Osteoblast (primary cell): ENCODE data around the gene IER5L. TPM values are rescaled to one million over a fixed set of nuclear protein-coding genes. Genes with fewer than 3 reads are reported as not detected.

ENCODE experiments used
- DNase-seq: peaks from one replicate; pipeline ENCODE4 v3.0.0; 2011; ENCODE audit warnings: low spot score, mixed read lengths; ENCODE audit not compliant: insufficient read length; ENCODE audit errors: missing footprints
- H2AFZ ChIP-seq: 2 replicates; pipeline ENCODE4 v1.6.0; 2011; ENCODE audit warnings: mild to moderate bottlenecking, low read length
- H3K27ac ChIP-seq: 2 replicates; pipeline ENCODE4 v1.5.1; 2011; ENCODE audit warnings: mild to moderate bottlenecking, low read depth, low read length, moderate library complexity
- H3K27me3 ChIP-seq: 2 replicates; pipeline ENCODE4 v1.6.0; 2012; ENCODE audit warnings: mild to moderate bottlenecking, control low read depth, inconsistent platforms, low read length, moderate library complexity; ENCODE audit not compliant: insufficient read depth
- H3K36me3 ChIP-seq: 2 replicates; pipeline ENCODE4 v1.5.1; 2011; ENCODE audit warnings: mild to moderate bottlenecking, low read length, control low read depth, moderate library complexity; ENCODE audit not compliant: insufficient read depth
- H3K4me1 ChIP-seq: 2 replicates; pipeline ENCODE4 v1.5.1; 2011; ENCODE audit warnings: mild to moderate bottlenecking, low read length, control low read depth, moderate library complexity; ENCODE audit not compliant: insufficient read depth
- H3K4me2 ChIP-seq: 2 replicates; pipeline ENCODE4 v1.6.0; 2011; ENCODE audit warnings: mild to moderate bottlenecking, low read length; ENCODE audit not compliant: insufficient read depth
- H3K4me3 ChIP-seq: fragments of 200-600 bp; sonication (generic); 3 replicates; pipeline ENCODE4 v1.5.1; 2012; ENCODE audit warnings: mild to moderate bottlenecking, low read length, inconsistent platforms; ENCODE audit not compliant: insufficient read depth
- H3K79me2 ChIP-seq: 2 replicates; pipeline ENCODE4 v1.6.0; 2012; ENCODE audit warnings: mild to moderate bottlenecking, low read length, control low read depth, inconsistent platforms; ENCODE audit not compliant: insufficient read depth
- H3K9me3 ChIP-seq: 2 replicates; pipeline ENCODE4 v1.5.1; 2011; ENCODE audit warnings: low read depth, low read length, control low read depth
- H4K20me1 ChIP-seq: 2 replicates; pipeline ENCODE4 v1.6.0; 2012; ENCODE audit warnings: mild to moderate bottlenecking, low read length, control low read depth; ENCODE audit not compliant: insufficient read depth
- CTCF ChIP-seq: IDR thresholded peaks from 2 replicates; pipeline ENCODE4 v1.5.1; 2011; ENCODE audit warnings: mild to moderate bottlenecking, low read depth, low read length, moderate library complexity; ENCODE audit errors: extremely low read depth
- total RNA-seq: library from RNA; depleted of rRNA; stranded (reverse); fragments of >200 nt; gene quantifications from 2 replicates; pipeline ENCODE4 v1.2.3, GENCODE V29; 2012

The IER5L gene
- total RNA-seq, 1 donor: 86.1 TPM

- Histone ChIP-seq H3K79me2 (no peaks in the 10 kb centered on the region), H3K4me1 (peaks cover 15% of the 10 kb centered on the region), H3K4me3 (no peak overlapping the region), H3K4me2 (no peak overlapping the region), H4K20me1 (no peaks in the 10 kb centered on the region), H3K27me3 (no peaks in the 10 kb centered on the region), H2AFZ (no peak overlapping the region), H3K36me3 (no peaks in the 10 kb centered on the region), H3K9me3 (no peaks in the 10 kb centered on the region), H3K27ac (no peak overlapping the region)
- TF ChIP-seq CTCF: no peak
- peak; percentile 69 for DNase-seq
Measured at GRCh38 chr9:129201289-129201688, 23.2 kb upstream of the IER5L start.

GRCh38 chr9:129200255-129200654 is 22.2 kb upstream of the IER5L start:
- peaks cover 15% of the 10 kb centered on the region for H3K4me1 ChIP-seq
- no peaks in the 10 kb centered on the region for H3K79me2 ChIP-seq
- no peak overlapping the region for H3K27ac ChIP-seq
- H3K9me3 ChIP-seq: no peaks in the 10 kb centered on the region
- DNase-seq: peak; percentile 30
- H4K20me1 ChIP-seq: no peaks in the 10 kb centered on the region
- no peak overlapping the region for H2AFZ ChIP-seq
- no peaks in the 10 kb centered on the region for H3K27me3 ChIP-seq
- H3K4me3 ChIP-seq: no peak overlapping the region
- TF ChIP-seq CTCF: no peak
- no peaks in the 10 kb centered on the region for H3K36me3 ChIP-seq
- H3K4me2 ChIP-seq: no peak overlapping the region

GRCh38 chr9:129199044-129199435 is 21.0 kb upstream of the IER5L start:
- peaks cover 15% of the 10 kb centered on the region for H3K4me1 ChIP-seq
- no peak overlapping the region for H3K4me3 ChIP-seq
- no peaks in the 10 kb centered on the region for H4K20me1 ChIP-seq
- TF ChIP-seq CTCF: no peak
- no peak overlapping the region for H3K4me2 ChIP-seq
- peak; percentile 43 for DNase-seq
- no peaks in the 10 kb centered on the region for H3K36me3 ChIP-seq
- H3K27ac ChIP-seq: no peak overlapping the region
- no peak overlapping the region for H2AFZ ChIP-seq
- H3K79me2 ChIP-seq: no peaks in the 10 kb centered on the region
- no peaks in the 10 kb centered on the region for H3K9me3 ChIP-seq
- H3K27me3 ChIP-seq: peaks cover 2% of the 10 kb centered on the region

- H3K27ac ChIP-seq: peak overlapping the region; percentile 47
- H3K9me3 ChIP-seq: no peaks in the 10 kb centered on the region
- peak; percentile 92 for DNase-seq
- peak overlapping the region; percentile 81 for H2AFZ ChIP-seq
- H3K36me3 ChIP-seq: no peaks in the 10 kb centered on the region
- peaks cover 4% of the 10 kb centered on the region for H3K27me3 ChIP-seq
- peak overlapping the region; percentile 46 for H3K4me3 ChIP-seq
- H3K79me2 ChIP-seq: no peaks in the 10 kb centered on the region
- H3K4me1 ChIP-seq: peaks cover 15% of the 10 kb centered on the region
- H3K4me2 ChIP-seq: peak overlapping the region; percentile 75
- H4K20me1 ChIP-seq: no peaks in the 10 kb centered on the region
- no peak for TF ChIP-seq CTCF
Measured at GRCh38 chr9:129198319-129199043, 20.4 kb upstream of the IER5L start.
